Smooth muscle cell (in vitro differentiated cells): ENCODE data around the gene OVOL3. TPM values are rescaled to one million over a fixed set of nuclear protein-coding genes. Genes with fewer than 3 reads are reported as not detected.

Experiments used
- DNase-seq: peaks from one replicate; lab custom pipeline; 2025; ENCODE audit not compliant: unreplicated experiment; lab: John Stamatoyannopoulos, UW
- H2AFZ ChIP-seq: fragments of 200-600 bp; sonication (generic); 2 replicates; pipeline ENCODE4 v1.6.0; 2016; ENCODE audit warnings: antibody characterized with exemption, low read depth, mild to moderate bottlenecking
- H3F3A ChIP-seq: fragments of 200-600 bp; sonication (generic); 2 replicates; pipeline ENCODE4 v1.6.0; 2017; ENCODE audit warnings: antibody characterized with exemption, low read depth
- H3K27ac ChIP-seq: fragments of 200-600 bp; sonication (generic); 2 replicates; pipeline ENCODE4 v1.5.1; 2016; ENCODE audit warnings: low read depth, mild to moderate bottlenecking
- H3K27me3 ChIP-seq: fragments of 200-600 bp; sonication (generic); 2 replicates; pipeline ENCODE4 v1.6.1; 2016; ENCODE audit warnings: low read depth, mild to moderate bottlenecking
- H3K36me3 ChIP-seq: fragments of 200-600 bp; sonication (generic); 2 replicates; pipeline ENCODE4 v1.5.1; 2016; ENCODE audit warnings: low read depth
- H3K4me1 ChIP-seq: fragments of 200-600 bp; sonication (generic); 2 replicates; pipeline ENCODE4 v1.5.1; 2016; ENCODE audit warnings: low read depth
- H3K4me2 ChIP-seq: fragments of 200-600 bp; sonication (generic); 2 replicates; pipeline ENCODE4 v1.6.0; 2016; ENCODE audit warnings: mild to moderate bottlenecking
- H3K4me3 ChIP-seq: fragments of 200-600 bp; sonication (generic); 2 replicates; pipeline ENCODE4 v1.5.1; 2016; ENCODE audit warnings: mild to moderate bottlenecking
- H3K79me2 ChIP-seq: fragments of 200-600 bp; sonication (generic); 2 replicates; pipeline ENCODE4 v1.6.0; 2016; ENCODE audit warnings: low read depth, mild to moderate bottlenecking
- H3K9ac ChIP-seq: fragments of 200-600 bp; sonication (generic); 2 replicates; pipeline ENCODE4 v1.6.0; 2016; ENCODE audit warnings: low read depth
- H3K9me3 ChIP-seq: fragments of 200-600 bp; sonication (generic); replicated peaks from 2 replicates; pipeline ENCODE4 v1.5.1; 2016; ENCODE audit warnings: low read depth
- H4K20me1 ChIP-seq: fragments of 200-600 bp; sonication (generic); 2 replicates; pipeline ENCODE4 v1.6.0; 2016; ENCODE audit warnings: low read depth
- CTCF ChIP-seq: fragments of 200-600 bp; sonication (generic); IDR thresholded peaks from 2 replicates; pipeline ENCODE4 v1.5.1; 2017; ENCODE audit warnings: borderline replicate concordance, mild to moderate bottlenecking, antibody characterized with exemption; ENCODE audit not compliant: insufficient read depth, poor library complexity, severe bottlenecking
- WGBS: methylation state at CpG from one replicate; pipeline ENCODE4 v1.1.7; 2016; ENCODE audit warnings: low lambda C conversion rate; 5-methylcytosine and 5-hydroxymethylcytosine counted together
- polyA plus RNA-seq: library from polyadenylated mRNA; unstranded; fragments of >200 nt; fragmentation: Nextera tagmentation; extraction: Ambion mirVana; gene quantifications from 2 replicates; pipeline ENCODE4 v1.2.1, GENCODE V29; 2016
- total RNA-seq: library from RNA; depleted of rRNA; stranded (reverse); fragments of >200 nt; gene quantifications from 2 replicates; pipeline ENCODE4 v1.2.3, GENCODE V29; 2014

The OVOL3 gene
- total and polyA plus RNA-seq, 2 experiments from 2014 or later: not detected

- WGBS: 100% methylated on average over 9 of the region's 9 CpGs
- Histone ChIP-seq H3K79me2 (peaks cover 35% of the 10 kb centered on the region), H3K36me3 (peaks cover 3% of the 10 kb centered on the region), H3F3A (peaks cover 5% of the 10 kb centered on the region), H3K9ac (no peak overlapping the region), H3K27me3 (no peaks in the 10 kb centered on the region), H4K20me1 (peaks cover 43% of the 10 kb centered on the region), H3K4me2 (no peak overlapping the region), H3K9me3 (no peaks in the 10 kb centered on the region), H3K4me3 (no peak overlapping the region), H2AFZ (no peak overlapping the region), H3K4me1 (no peaks in the 10 kb centered on the region), H3K27ac (no peak overlapping the region)
- no peak for DNase-seq
- no peak for TF ChIP-seq CTCF
These were observed 31.6 kb downstream of the OVOL3 start for GRCh38 chr19:36142496-36142895.

- H3K9me3 ChIP-seq: no peaks in the 10 kb centered on the region
- peaks cover 35% of the 10 kb centered on the region for H3K79me2 ChIP-seq
- no peak overlapping the region for H3K9ac ChIP-seq
- H3K4me3 ChIP-seq: no peak overlapping the region
- H2AFZ ChIP-seq: no peak overlapping the region
- peaks cover 5% of the 10 kb centered on the region for H3F3A ChIP-seq
- H3K27me3 ChIP-seq: no peaks in the 10 kb centered on the region
- no peaks in the 10 kb centered on the region for H3K4me1 ChIP-seq
- no peak for TF ChIP-seq CTCF
- no peak overlapping the region for H3K27ac ChIP-seq
- no peak overlapping the region for H3K4me2 ChIP-seq
- WGBS: 98% methylated on average over 6 of the region's 6 CpGs
- peaks cover 64% of the 10 kb centered on the region for H4K20me1 ChIP-seq
- peaks cover 9% of the 10 kb centered on the region for H3K36me3 ChIP-seq
- no peak for DNase-seq
These were observed 33.7 kb downstream of the OVOL3 start for GRCh38 chr19:36144624-36145023.

- Histone ChIP-seq H2AFZ (no peak overlapping the region), H3K79me2 (peaks cover 4% of the 10 kb centered on the region), H3K4me2 (no peak overlapping the region), H3K4me3 (no peak overlapping the region), H3K9ac (no peak overlapping the region), H3K27me3 (no peaks in the 10 kb centered on the region), H3F3A (no peaks in the 10 kb centered on the region), H3K4me1 (no peaks in the 10 kb centered on the region), H3K27ac (no peak overlapping the region), H4K20me1 (peaks cover 58% of the 10 kb centered on the region), H3K36me3 (peaks cover 6% of the 10 kb centered on the region), H3K9me3 (no peaks in the 10 kb centered on the region)
- TF ChIP-seq CTCF: no peak
- DNase-seq: no peak
- WGBS: 93% methylated on average over 13 of the region's 13 CpGs
These were observed 38.9 kb downstream of the OVOL3 start for GRCh38 chr19:36149673-36150406.

GRCh38 chr19:36150586-36150985, 39.6 kb downstream of the OVOL3 start:
- peaks cover 6% of the 10 kb centered on the region for H3K36me3 ChIP-seq
- no peak for TF ChIP-seq CTCF
- H4K20me1 ChIP-seq: peaks cover 58% of the 10 kb centered on the region
- H2AFZ ChIP-seq: no peak overlapping the region
- WGBS: 92% methylated on average over 5 of the region's 5 CpGs
- H3K79me2 ChIP-seq: peaks cover 4% of the 10 kb centered on the region
- no peaks in the 10 kb centered on the region for H3K4me1 ChIP-seq
- no peak overlapping the region for H3K4me3 ChIP-seq
- no peaks in the 10 kb centered on the region for H3K9me3 ChIP-seq
- H3K4me2 ChIP-seq: no peak overlapping the region
- H3K9ac ChIP-seq: no peak overlapping the region
- no peaks in the 10 kb centered on the region for H3F3A ChIP-seq
- DNase-seq: no peak
- H3K27ac ChIP-seq: no peak overlapping the region
- H3K27me3 ChIP-seq: no peaks in the 10 kb centered on the region
